ENCODE data around the gene OXER1. TPM values are rescaled to one million over a fixed set of nuclear protein-coding genes. Genes with fewer than 3 reads are reported as not detected.

Gene OXER1
- total RNA-seq, 1 experiment from 2014 or later = not detected

GRCh38 chr2:42810121-42810970 lies 46.4 kb upstream of the OXER1 start:
- H3K4me1 ChIP-seq (replicated peaks; ENCODE audit: insufficient read depth) = peaks cover 9% of the 10 kb centered on the region
- POLR2A ChIA-PET (ENCODE audit: unreplicated experiment) = interaction anchor here (0.5 to 0.7 kb wide), 4 partner anchors 276 to 785 kb away, joined by 3 to 8 read pairs (median 4); no protein-coding TSS in a partner anchor
- H3K27me3 ChIP-seq (ENCODE audit: insufficient read depth, low read depth) = no peaks in the 10 kb centered on the region
- H3K36me3 ChIP-seq (ENCODE audit: low read depth) = no peaks in the 10 kb centered on the region
- no peaks in the 10 kb centered on the region for H3K79me2 ChIP-seq (ENCODE audit: low read depth)
- intact Hi-C loops (cut with micrococcal nuclease; ENCODE audit: unreplicated experiment) = loop anchor here (2.0 to 5.0 kb wide), 2 partner anchors 316 to 448 kb away; partner anchors contain the start of gene COX7A2L
- H3K9me2 ChIP-seq (ENCODE audit: insufficient read depth) = no peaks in the 10 kb centered on the region
- DNase-seq = peak; percentile 92 to 97
- H4K20me1 ChIP-seq (ENCODE audit: insufficient read depth) = no peaks in the 10 kb centered on the region
- H3K4me2 ChIP-seq = peak overlapping the region; percentile 87
- H3K27ac ChIP-seq = peak overlapping the region; percentile 82
- CTCF ChIA-PET = interaction anchor here (0.6 kb wide), 1 partner anchor 311 kb away, joined by 4 read pairs; no protein-coding TSS in a partner anchor
- TSS peak; percentile 80 for BruUV-seq (replicated peaks)
- no peak for TF ChIP-seq EZH2 (IDR thresholded peaks at IDR 0.05; ENCODE audit: low read depth)
- no peak for TF ChIP-seq CTCF (conservative IDR thresholded peaks at IDR 0.05)
- H3K9me3 ChIP-seq (ENCODE audit: insufficient read depth, low read depth) = peaks cover 11% of the 10 kb centered on the region; the same call in 1 of the 2 replicates
- H2AFZ ChIP-seq = peak overlapping the region; percentile 95
- peak overlapping the region; percentile 71 for H3K4me3 ChIP-seq
- peaks cover 37% of the 10 kb centered on the region for H3F3A ChIP-seq (ENCODE audit: insufficient read depth, low read depth)

- H2AFZ ChIP-seq = peak overlapping the region; percentile 73
- DNase-seq = peak; percentile 69 to 89
- BruUV-seq (replicated peaks) = no TSS peak
- peak overlapping the region; percentile 82 for H3K27ac ChIP-seq
- no peaks in the 10 kb centered on the region for H4K20me1 ChIP-seq (ENCODE audit: insufficient read depth)
- peak overlapping the region; percentile 71 for H3K4me3 ChIP-seq
- no peaks in the 10 kb centered on the region for H3K36me3 ChIP-seq (ENCODE audit: low read depth)
- no peaks in the 10 kb centered on the region for H3K27me3 ChIP-seq (ENCODE audit: insufficient read depth, low read depth)
- H3K79me2 ChIP-seq (ENCODE audit: low read depth) = no peaks in the 10 kb centered on the region
- H3K4me1 ChIP-seq (replicated peaks; ENCODE audit: insufficient read depth) = peaks cover 9% of the 10 kb centered on the region
- intact Hi-C loops (cut with micrococcal nuclease; ENCODE audit: unreplicated experiment) = loop anchor here (2.0 to 10.0 kb wide), 4 partner anchors 315 to 955 kb away; partner anchors contain the start of gene COX7A2L
- no peaks in the 10 kb centered on the region for H3K9me2 ChIP-seq (ENCODE audit: insufficient read depth)
- peaks cover 37% of the 10 kb centered on the region for H3F3A ChIP-seq (ENCODE audit: insufficient read depth, low read depth)
- ChIA-PET CTCF (no interaction called here), POLR2A (ENCODE audit: unreplicated experiment) (interaction anchor here (0.6 to 0.7 kb wide), 4 partner anchors 43 to 1577 kb away, joined by 3 to 5 read pairs (median 4); no protein-coding TSS in a partner anchor)
- no peak for TF ChIP-seq EZH2 (IDR thresholded peaks at IDR 0.05; ENCODE audit: low read depth)
- no peak for TF ChIP-seq CTCF (conservative IDR thresholded peaks at IDR 0.05)
- peaks cover 11% of the 10 kb centered on the region; the same call in 1 of the 2 replicates for H3K9me3 ChIP-seq (ENCODE audit: insufficient read depth, low read depth)
- peak overlapping the region; percentile 84 for H3K4me2 ChIP-seq
Measured at GRCh38 chr2:42809819-42810120, 45.8 kb upstream of the OXER1 start.

- Histone ChIP-seq H3K79me2 (ENCODE audit: low read depth) (no peaks in the 10 kb centered on the region), H3K36me3 (ENCODE audit: low read depth) (no peaks in the 10 kb centered on the region), H2AFZ (peak overlapping the region; percentile 73), H3K4me2 (peak overlapping the region; percentile 84), H3K4me3 (peak overlapping the region; percentile 71), H3K4me1 (replicated peaks; ENCODE audit: insufficient read depth) (peaks cover 9% of the 10 kb centered on the region), H3K27me3 (ENCODE audit: insufficient read depth, low read depth) (no peaks in the 10 kb centered on the region), H3K9me3 (ENCODE audit: insufficient read depth, low read depth) (peaks cover 11% of the 10 kb centered on the region; the same call in 1 of the 2 replicates), H3K9me2 (ENCODE audit: insufficient read depth) (no peaks in the 10 kb centered on the region), H3K27ac (peak overlapping the region; percentile 82), H4K20me1 (ENCODE audit: insufficient read depth) (no peaks in the 10 kb centered on the region), H3F3A (ENCODE audit: insufficient read depth, low read depth) (peaks cover 37% of the 10 kb centered on the region)
- no peak for TF ChIP-seq EZH2 (IDR thresholded peaks at IDR 0.05; ENCODE audit: low read depth)
- peak; percentile 38; the same call in 1 of the 2 replicates for TF ChIP-seq CTCF (conservative IDR thresholded peaks at IDR 0.05)
- ChIA-PET CTCF (no interaction called here), POLR2A (ENCODE audit: unreplicated experiment) (interaction anchor here (0.6 to 0.7 kb wide), 4 partner anchors 43 to 1578 kb away, joined by 3 to 5 read pairs (median 4); no protein-coding TSS in a partner anchor)
- BruUV-seq (replicated peaks) = TSS peak; percentile 69
- DNase-seq = no peak
- intact Hi-C loops (cut with micrococcal nuclease; ENCODE audit: unreplicated experiment) = loop anchor here (10.0 kb wide), 2 partner anchors 714 to 954 kb away; no protein-coding TSS in a partner anchor
Measured at GRCh38 chr2:42809131-42809818, 45.3 kb upstream of the OXER1 start.
